Loucy (cell line): Measurements from ENCODE around the gene WFIKKN2.

Experiments used
- H2AFZ ChIP-seq: fragments of 200-600 bp; sonication (generic); 2 replicates; pipeline ENCODE4 v1.6.0; 2016; ENCODE audit warnings: antibody characterized with exemption, mild to moderate bottlenecking, low read length, moderate library complexity
- H3F3A ChIP-seq: fragments of 200-600 bp; 2 replicates; pipeline ENCODE4 v1.6.0; 2016; ENCODE audit warnings: antibody characterized with exemption, low read depth, mild to moderate bottlenecking
- H3K27me3 ChIP-seq: fragments of 200-600 bp; sonication (generic); 2 replicates; pipeline ENCODE4 v1.6.1; 2014; ENCODE audit warnings: low read length, mild to moderate bottlenecking; ENCODE audit not compliant: insufficient read depth, poor library complexity, severe bottlenecking
- H3K36me3 ChIP-seq: fragments of 200-600 bp; sonication (generic); 2 replicates; pipeline ENCODE4 v1.6.1; 2016; ENCODE audit warnings: low read length; ENCODE audit not compliant: insufficient read depth
- H3K4me1 ChIP-seq: fragments of 200-600 bp; sonication (generic); 2 replicates; pipeline ENCODE4 v1.5.1; 2014; ENCODE audit warnings: low read length, mild to moderate bottlenecking; ENCODE audit not compliant: insufficient read depth, poor library complexity, severe bottlenecking
- H3K4me2 ChIP-seq: fragments of 200-600 bp; sonication (generic); 2 replicates; pipeline ENCODE4 v1.6.0; 2014; ENCODE audit warnings: antibody characterized with exemption, low read length, low read depth, mild to moderate bottlenecking; ENCODE audit not compliant: poor library complexity, severe bottlenecking
- H3K4me3 ChIP-seq: fragments of 200-600 bp; sonication (generic); 2 replicates; pipeline ENCODE4 v1.5.1; 2014; ENCODE audit warnings: low read length, mild to moderate bottlenecking, mixed read lengths; ENCODE audit not compliant: poor library complexity, severe bottlenecking
- H3K79me2 ChIP-seq: fragments of 200-600 bp; sonication (generic); 2 replicates; pipeline ENCODE4 v1.6.1; 2014; ENCODE audit warnings: low read length; ENCODE audit not compliant: insufficient read depth
- H3K9ac ChIP-seq: fragments of 200-600 bp; sonication (generic); 2 replicates; pipeline ENCODE4 v1.6.0; 2014; ENCODE audit warnings: mild to moderate bottlenecking, low read depth, low read length, moderate library complexity; ENCODE audit not compliant: poor library complexity, severe bottlenecking
- H3K9me2 ChIP-seq: fragments of 200-600 bp; sonication (generic); replicated peaks from 2 replicates; pipeline ENCODE4 v1.6.1; 2016; ENCODE audit warnings: low read depth, low read length, mixed read lengths
- H3K9me3 ChIP-seq: fragments of 200-600 bp; sonication (generic); 2 replicates; pipeline ENCODE4 v1.6.1; 2014; ENCODE audit warnings: mild to moderate bottlenecking, antibody characterized with exemption, low read length, low read depth; ENCODE audit not compliant: insufficient read depth
- H4K20me1 ChIP-seq: fragments of 200-600 bp; sonication (generic); 2 replicates; pipeline ENCODE4 v1.6.0; 2014; ENCODE audit warnings: antibody characterized with exemption, low read length, mild to moderate bottlenecking; ENCODE audit not compliant: insufficient read depth, poor library complexity, severe bottlenecking
- CTCF ChIP-seq: fragments of 200-600 bp; sonication (generic); conservative IDR thresholded peaks from 2 replicates; pipeline ENCODE4 v1.5.1; 2014; ENCODE audit warnings: mild to moderate bottlenecking, antibody characterized with exemption, low read length
- EZH2phosphoT487 ChIP-seq: fragments of 200-600 bp; IDR thresholded peaks from 2 replicates; pipeline ENCODE4 v1.6.1; 2018; ENCODE audit warnings: antibody characterized with exemption, mild to moderate bottlenecking, moderate library complexity, borderline replicate concordance

The WFIKKN2 gene

GRCh38 chr17:50841949-50842354, 6.6 kb downstream of the WFIKKN2 start:
- Histone ChIP-seq H3K4me2 (no peak overlapping the region), H3K9ac (no peak overlapping the region), H3K4me1 (no peaks in the 10 kb centered on the region), H3K4me3 (no peak overlapping the region), H3K27me3 (no peaks in the 10 kb centered on the region), H3K9me3 (no peaks in the 10 kb centered on the region), H2AFZ (peak overlapping the region; percentile 67; the same call in 1 of the 2 replicates), H3F3A (no peaks in the 10 kb centered on the region), H3K36me3 (no peaks in the 10 kb centered on the region), H4K20me1 (no peaks in the 10 kb centered on the region), H3K9me2 (no peaks in the 10 kb centered on the region), H3K79me2 (no peaks in the 10 kb centered on the region)
- no peak for TF ChIP-seq EZH2phosphoT487
- TF ChIP-seq CTCF: peak; percentile 80

- Histone ChIP-seq H3K36me3 (no peaks in the 10 kb centered on the region), H3K9me3 (no peaks in the 10 kb centered on the region), H3K9me2 (no peaks in the 10 kb centered on the region), H3K27me3 (no peaks in the 10 kb centered on the region), H3F3A (no peaks in the 10 kb centered on the region), H3K79me2 (no peaks in the 10 kb centered on the region), H2AFZ (peak overlapping the region; percentile 19; the same call in 1 of the 2 replicates), H4K20me1 (no peaks in the 10 kb centered on the region), H3K4me2 (no peak overlapping the region), H3K4me1 (no peaks in the 10 kb centered on the region), H3K4me3 (no peak overlapping the region), H3K9ac (no peak overlapping the region)
- no peak for TF ChIP-seq EZH2phosphoT487
- no peak for TF ChIP-seq CTCF
Measured at GRCh38 chr17:50842506-50843149, 7.2 kb downstream of the WFIKKN2 start.

GRCh38 chr17:50843150-50843905, 7.9 kb downstream of the WFIKKN2 start:
- Histone ChIP-seq H3K9me3 (no peaks in the 10 kb centered on the region), H3K4me3 (no peak overlapping the region), H3F3A (no peaks in the 10 kb centered on the region), H3K36me3 (no peaks in the 10 kb centered on the region), H3K4me2 (no peak overlapping the region), H4K20me1 (no peaks in the 10 kb centered on the region), H3K9ac (no peak overlapping the region), H3K9me2 (no peaks in the 10 kb centered on the region), H3K27me3 (no peaks in the 10 kb centered on the region), H2AFZ (no peak overlapping the region), H3K4me1 (no peaks in the 10 kb centered on the region), H3K79me2 (no peaks in the 10 kb centered on the region)
- TF ChIP-seq CTCF (no peak), EZH2phosphoT487 (no peak)
